Measurements from ENCODE around the gene PDZD2.

The PDZD2 gene

DNA sequence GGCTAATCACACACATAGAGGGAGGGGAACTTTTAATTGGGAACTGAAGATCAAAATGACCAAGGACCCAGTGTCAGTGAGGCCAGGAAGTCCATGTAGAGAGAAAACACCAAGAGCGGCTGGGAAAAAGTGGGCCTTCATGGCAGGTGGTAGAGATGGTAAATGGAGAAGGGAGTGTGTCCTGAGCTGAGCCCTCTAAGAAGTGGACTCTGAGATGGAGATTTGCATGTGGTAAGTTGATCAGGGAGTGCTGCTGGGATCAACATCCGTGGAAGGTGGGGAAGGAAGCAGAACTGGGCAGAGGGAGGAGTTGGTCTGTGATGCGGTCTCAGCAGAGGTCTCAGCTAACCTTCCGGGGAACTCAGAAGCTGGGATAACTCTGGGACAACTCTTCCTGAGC, 18.9 kb upstream of the PDZD2 start:
- TF ChIP-seq, protein P1, sequence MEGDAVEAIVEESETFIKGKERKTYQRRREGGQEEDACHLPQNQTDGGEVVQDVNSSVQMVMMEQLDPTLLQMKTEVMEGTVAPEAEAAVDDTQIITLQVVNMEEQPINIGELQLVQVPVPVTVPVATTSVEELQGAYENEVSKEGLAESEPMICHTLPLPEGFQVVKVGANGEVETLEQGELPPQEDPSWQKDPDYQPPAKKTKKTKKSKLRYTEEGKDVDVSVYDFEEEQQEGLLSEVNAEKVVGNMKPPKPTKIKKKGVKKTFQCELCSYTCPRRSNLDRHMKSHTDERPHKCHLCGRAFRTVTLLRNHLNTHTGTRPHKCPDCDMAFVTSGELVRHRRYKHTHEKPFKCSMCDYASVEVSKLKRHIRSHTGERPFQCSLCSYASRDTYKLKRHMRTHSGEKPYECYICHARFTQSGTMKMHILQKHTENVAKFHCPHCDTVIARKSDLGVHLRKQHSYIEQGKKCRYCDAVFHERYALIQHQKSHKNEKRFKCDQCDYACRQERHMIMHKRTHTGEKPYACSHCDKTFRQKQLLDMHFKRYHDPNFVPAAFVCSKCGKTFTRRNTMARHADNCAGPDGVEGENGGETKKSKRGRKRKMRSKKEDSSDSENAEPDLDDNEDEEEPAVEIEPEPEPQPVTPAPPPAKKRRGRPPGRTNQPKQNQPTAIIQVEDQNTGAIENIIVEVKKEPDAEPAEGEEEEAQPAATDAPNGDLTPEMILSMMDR (IDR thresholded peaks at IDR 0.05; ENCODE audit: low read depth, low read length, missing control alignments): no peak
- no peak for DNase-seq (ENCODE audit: extremely low read depth, low read depth)

DNA sequence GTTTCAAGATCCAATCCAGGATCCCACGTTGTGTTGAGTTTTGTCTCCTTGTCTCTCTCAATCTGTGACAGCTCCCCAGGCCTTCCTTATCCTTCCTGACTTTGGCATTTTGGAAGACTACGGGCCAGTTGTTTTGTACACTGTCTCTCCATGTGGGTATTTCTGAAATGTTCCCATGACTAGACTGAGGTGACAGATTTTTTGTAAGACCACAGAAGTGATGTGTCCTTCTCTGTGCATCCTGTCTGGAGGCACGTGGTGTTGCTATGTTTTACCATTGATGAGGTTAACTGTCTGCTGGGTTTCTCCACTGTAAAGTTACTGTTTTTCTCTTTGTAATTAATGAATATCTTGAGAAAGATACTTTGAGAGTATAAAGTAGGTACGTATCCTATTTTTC, 15.7 kb upstream of the PDZD2 start:
- no peak for DNase-seq (ENCODE audit: extremely low read depth, low read depth)
- H3K4me3 ChIP-seq (replicated peaks; ENCODE audit: low read depth, low read length): no peak overlapping the region
- TF ChIP-seq, protein P1 (IDR thresholded peaks at IDR 0.05; ENCODE audit: low read depth, low read length, missing control alignments): no peak

More for the DNA sequence above, 18.9 kb upstream of the PDZD2 start:
- no peak overlapping the region for H3K4me3 ChIP-seq (replicated peaks; ENCODE audit: low read depth, low read length)

DNA sequence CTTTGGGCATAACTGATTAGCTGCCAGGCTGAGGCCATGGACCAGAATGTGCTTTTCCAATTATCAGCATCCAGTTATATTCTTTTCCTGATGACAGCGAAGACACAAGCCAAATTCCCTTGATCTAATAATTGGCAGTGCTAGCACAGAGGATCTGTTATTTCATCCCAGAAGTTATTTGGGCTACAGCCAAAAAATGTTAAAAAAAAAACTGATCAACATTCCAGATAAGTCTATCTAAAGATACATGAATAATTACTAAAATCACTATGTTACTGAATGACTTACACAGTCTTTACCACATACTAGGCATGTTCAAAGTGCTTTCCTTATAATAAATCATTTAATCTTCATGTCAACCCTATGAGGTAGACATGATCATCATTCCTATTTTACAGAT, 13.5 kb upstream of the PDZD2 start:
- H3K4me3 ChIP-seq (replicated peaks; ENCODE audit: low read depth, low read length): no peak overlapping the region
- TF ChIP-seq, protein P1 (IDR thresholded peaks at IDR 0.05; ENCODE audit: low read depth, low read length, missing control alignments): no peak
- no peak for DNase-seq (ENCODE audit: extremely low read depth, low read depth)

DNA sequence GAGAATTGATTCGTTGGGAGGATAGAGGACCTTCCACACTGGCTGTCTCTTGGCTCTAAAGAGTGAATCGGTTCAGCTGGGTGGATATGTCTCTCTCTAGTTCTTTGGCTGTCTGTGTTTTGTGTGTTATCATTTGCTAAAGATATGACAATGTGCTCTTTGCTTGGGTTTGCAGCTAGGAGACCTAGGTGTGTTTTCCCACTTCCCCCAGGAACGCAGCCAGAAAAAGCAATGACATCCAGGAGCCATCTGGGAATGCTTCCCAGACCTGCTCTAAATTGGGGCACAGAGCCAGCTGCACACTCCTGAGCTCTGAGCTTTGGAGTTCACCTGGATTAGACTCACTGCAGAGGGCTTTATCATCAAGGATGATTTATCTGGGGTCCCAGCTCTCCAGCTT, 12.8 kb upstream of the PDZD2 start:
- TF ChIP-seq, protein P1 (IDR thresholded peaks at IDR 0.05; ENCODE audit: low read depth, low read length, missing control alignments): no peak
- no peak for DNase-seq (ENCODE audit: extremely low read depth, low read depth)

DNA sequence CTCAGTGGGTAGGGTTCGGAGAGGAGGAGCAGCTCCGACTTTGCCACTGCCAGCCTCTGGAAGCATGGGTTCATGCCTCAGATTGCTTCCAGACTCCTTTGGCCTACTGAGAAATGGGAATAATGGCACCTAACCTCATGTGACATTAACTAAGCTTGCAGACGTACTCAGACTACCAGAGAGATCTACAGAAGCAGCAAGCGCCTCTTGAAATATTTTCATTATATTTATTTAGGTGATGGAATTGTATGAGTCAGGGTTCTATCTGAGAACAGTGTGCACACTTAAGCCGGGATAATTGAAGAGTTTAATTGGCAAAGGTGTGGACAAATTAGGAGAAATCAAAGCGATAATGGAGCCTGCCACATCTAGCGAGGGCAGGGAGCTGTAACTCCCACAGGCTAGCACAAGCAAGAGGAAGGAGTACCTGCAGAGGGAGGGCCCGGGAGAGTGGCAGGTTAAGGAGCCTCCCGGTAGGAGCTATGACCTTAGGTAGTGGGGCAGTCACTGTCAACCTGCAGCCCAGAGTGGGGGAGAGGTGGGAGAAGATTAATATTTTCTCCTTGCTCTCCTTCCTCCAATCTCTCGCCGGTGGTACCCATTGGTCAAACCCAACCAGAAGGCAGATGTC, 12.2 kb upstream of the PDZD2 start:
- TF ChIP-seq, protein P1 (IDR thresholded peaks at IDR 0.05; ENCODE audit: low read depth, low read length, missing control alignments): no peak
- DNase-seq (ENCODE audit: extremely low read depth, low read depth): no peak
- H3K4me3 ChIP-seq (replicated peaks; ENCODE audit: low read depth, low read length): no peak overlapping the region

More for the DNA sequence above, 12.8 kb upstream of the PDZD2 start:
- H3K4me3 ChIP-seq (replicated peaks; ENCODE audit: low read depth, low read length): no peak overlapping the region

DNA sequence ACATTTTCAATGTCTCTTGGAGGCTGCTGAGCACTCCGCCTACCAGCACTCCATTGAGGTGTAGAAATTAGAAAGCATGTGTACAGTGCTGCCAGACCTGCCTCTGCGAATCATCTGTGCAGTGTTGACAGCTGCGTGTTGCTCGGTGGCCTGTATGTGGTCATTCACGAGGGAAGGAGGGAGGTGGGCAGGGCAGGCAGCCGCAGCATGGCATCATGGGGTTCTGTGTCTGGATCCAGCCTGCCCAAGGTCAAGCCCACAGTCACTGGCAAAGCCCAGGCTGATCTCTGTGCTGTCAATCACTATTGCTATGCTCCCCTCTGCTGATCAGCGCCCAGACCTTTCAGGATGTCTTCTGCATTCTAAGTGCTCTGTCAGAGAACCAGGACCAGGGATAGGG, 8.0 kb upstream of the PDZD2 start:
- TF ChIP-seq, protein P1 (IDR thresholded peaks at IDR 0.05; ENCODE audit: low read depth, low read length, missing control alignments): no peak
- no peak for DNase-seq (ENCODE audit: extremely low read depth, low read depth)
- H3K4me3 ChIP-seq (replicated peaks; ENCODE audit: low read depth, low read length): no peak overlapping the region

DNA sequence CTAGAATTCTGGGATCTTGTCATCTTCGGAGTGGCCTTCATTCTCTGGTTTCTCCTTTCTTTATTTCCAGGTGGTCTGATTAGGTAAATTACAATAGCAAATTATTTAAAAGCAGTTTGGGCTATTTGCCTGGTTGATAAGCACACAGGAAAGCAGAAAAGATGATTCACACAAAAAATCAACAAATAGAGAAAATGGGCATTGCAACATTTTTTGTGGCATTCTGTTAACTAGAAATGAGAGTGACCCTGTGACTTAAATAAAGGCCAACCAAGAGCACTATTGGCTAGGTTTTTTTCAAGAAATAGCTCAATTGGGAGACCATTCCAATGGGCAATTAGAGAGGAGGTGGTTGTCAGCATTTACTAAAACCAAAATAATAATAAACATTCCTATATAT, 6.5 kb upstream of the PDZD2 start:
- TF ChIP-seq, protein P1 (IDR thresholded peaks at IDR 0.05; ENCODE audit: low read depth, low read length, missing control alignments): no peak
- DNase-seq (ENCODE audit: extremely low read depth, low read depth): no peak
- H3K4me3 ChIP-seq (replicated peaks; ENCODE audit: low read depth, low read length): no peak overlapping the region
